ENCODE data around the gene CHST8.

The CHST8 gene

GRCh38 chr19:33719366-33720154 is 97.8 kb downstream of the CHST8 start:
- no peaks in the 10 kb centered on the region for H3K36me3 Mint-ChIP-seq
- no peak overlapping the region for H3K27ac Mint-ChIP-seq
- H3K4me1 Mint-ChIP-seq = no peaks in the 10 kb centered on the region
- H3K4me3 Mint-ChIP-seq = no peak overlapping the region
- DNase-seq (ENCODE audit: low spot score in 2 of 2) (no peak), ATAC-seq (peak; percentile 5)
- H3K9me3 Mint-ChIP-seq = no peaks in the 10 kb centered on the region

GRCh38 chr19:33720155-33720493 is 98.4 kb downstream of the CHST8 start:
- ATAC-seq = peak; percentile 18
- Mint-ChIP-seq H3K27ac (no peak overlapping the region), H3K9me3 (no peaks in the 10 kb centered on the region), H3K4me1 (no peaks in the 10 kb centered on the region), H3K4me3 (no peak overlapping the region), H3K36me3 (no peaks in the 10 kb centered on the region)
- no peak for DNase-seq (ENCODE audit: low spot score in 2 of 2)

- H3K36me3 Mint-ChIP-seq = no peaks in the 10 kb centered on the region
- H3K4me3 Mint-ChIP-seq = no peak overlapping the region
- DNase-seq (ENCODE audit: low spot score in 2 of 2) (no peak), ATAC-seq (no peak)
- H3K4me1 Mint-ChIP-seq = no peaks in the 10 kb centered on the region
- no peak overlapping the region for H3K27ac Mint-ChIP-seq
- H3K9me3 Mint-ChIP-seq = no peaks in the 10 kb centered on the region
Observed at GRCh38 chr19:33720691-33721682, 99.2 kb downstream of the CHST8 start.

- H3K36me3 Mint-ChIP-seq = no peaks in the 10 kb centered on the region
- H3K9me3 Mint-ChIP-seq = no peaks in the 10 kb centered on the region
- no peak for DNase-seq (ENCODE audit: low spot score in 2 of 2)
- no peak for ATAC-seq
- no peak overlapping the region for H3K27ac Mint-ChIP-seq
- H3K4me3 Mint-ChIP-seq = no peak overlapping the region
- H3K4me1 Mint-ChIP-seq = no peaks in the 10 kb centered on the region
Observed at GRCh38 chr19:33721735-33722297, 100.1 kb downstream of the CHST8 start.

GRCh38 chr19:33722456-33723239 is 100.9 kb downstream of the CHST8 start:
- DNase-seq (ENCODE audit: low spot score in 2 of 2) (no peak), ATAC-seq (no peak)
- H3K27ac Mint-ChIP-seq = no peak overlapping the region
- no peaks in the 10 kb centered on the region for H3K9me3 Mint-ChIP-seq
- no peaks in the 10 kb centered on the region for H3K4me1 Mint-ChIP-seq
- H3K4me3 Mint-ChIP-seq = no peak overlapping the region
- no peaks in the 10 kb centered on the region for H3K36me3 Mint-ChIP-seq

- H3K4me1 Mint-ChIP-seq = no peaks in the 10 kb centered on the region
- H3K9me3 Mint-ChIP-seq = no peaks in the 10 kb centered on the region
- ATAC-seq = no peak
- DNase-seq (ENCODE audit: low spot score in 2 of 2) = no peak
- no peak overlapping the region for H3K4me3 Mint-ChIP-seq
- no peaks in the 10 kb centered on the region for H3K36me3 Mint-ChIP-seq
- no peak overlapping the region for H3K27ac Mint-ChIP-seq
Observed at GRCh38 chr19:33723512-33723911, 101.8 kb downstream of the CHST8 start.

- DNase-seq (ENCODE audit: low spot score in 2 of 2) (no peak), ATAC-seq (no peak)
Observed at GRCh38 chr19:33724021-33724720, 102.4 kb downstream of the CHST8 start.

GRCh38 chr19:33724721-33725060 is 102.9 kb downstream of the CHST8 start:
- Mint-ChIP-seq H3K4me1 (no peaks in the 10 kb centered on the region), H3K36me3 (no peaks in the 10 kb centered on the region), H3K27ac (no peak overlapping the region), H3K4me3 (no peak overlapping the region), H3K9me3 (no peaks in the 10 kb centered on the region)
- ATAC-seq (no peak), DNase-seq (ENCODE audit: low spot score in 2 of 2) (no peak)

More at GRCh38 chr19:33724021-33724720, 102.4 kb downstream of the CHST8 start:
- no peaks in the 10 kb centered on the region for H3K36me3 Mint-ChIP-seq
- no peaks in the 10 kb centered on the region for H3K4me1 Mint-ChIP-seq
- H3K4me3 Mint-ChIP-seq = no peak overlapping the region
- H3K27ac Mint-ChIP-seq = no peak overlapping the region
- no peaks in the 10 kb centered on the region for H3K9me3 Mint-ChIP-seq

GRCh38 chr19:33725567-33725966 is 103.8 kb downstream of the CHST8 start:
- H3K36me3 Mint-ChIP-seq = no peaks in the 10 kb centered on the region
- H3K4me1 Mint-ChIP-seq = no peaks in the 10 kb centered on the region
- no peak overlapping the region for H3K27ac Mint-ChIP-seq
- H3K9me3 Mint-ChIP-seq = no peaks in the 10 kb centered on the region
- ATAC-seq (no peak), DNase-seq (ENCODE audit: low spot score in 2 of 2) (no peak)
- no peak overlapping the region for H3K4me3 Mint-ChIP-seq

- no peak overlapping the region for H3K27ac Mint-ChIP-seq
- H3K9me3 Mint-ChIP-seq = no peaks in the 10 kb centered on the region
- H3K4me3 Mint-ChIP-seq = no peak overlapping the region
- H3K4me1 Mint-ChIP-seq = no peaks in the 10 kb centered on the region
- H3K36me3 Mint-ChIP-seq = no peaks in the 10 kb centered on the region
- DNase-seq (ENCODE audit: low spot score in 2 of 2) (no peak), ATAC-seq (no peak)
Observed at GRCh38 chr19:33726756-33727155, 105.0 kb downstream of the CHST8 start.

- H3K4me3 Mint-ChIP-seq = no peak overlapping the region
- no peaks in the 10 kb centered on the region for H3K36me3 Mint-ChIP-seq
- no peak overlapping the region for H3K27ac Mint-ChIP-seq
- DNase-seq (ENCODE audit: low spot score in 2 of 2) (no peak), ATAC-seq (no peak)
- H3K9me3 Mint-ChIP-seq = no peaks in the 10 kb centered on the region
- H3K4me1 Mint-ChIP-seq = no peaks in the 10 kb centered on the region
Observed at GRCh38 chr19:33727331-33727998, 105.7 kb downstream of the CHST8 start.

- no peak overlapping the region for H3K27ac Mint-ChIP-seq
- no peaks in the 10 kb centered on the region for H3K9me3 Mint-ChIP-seq
- ATAC-seq = no peak
- no peak for DNase-seq (ENCODE audit: low spot score in 2 of 2)
- H3K36me3 Mint-ChIP-seq = no peaks in the 10 kb centered on the region
- H3K4me3 Mint-ChIP-seq = no peak overlapping the region
- no peaks in the 10 kb centered on the region for H3K4me1 Mint-ChIP-seq
Observed at GRCh38 chr19:33728141-33728540, 106.4 kb downstream of the CHST8 start.

- DNase-seq (ENCODE audit: low spot score in 2 of 2) (no peak), ATAC-seq (no peak)
- H3K27ac Mint-ChIP-seq = no peak overlapping the region
- no peaks in the 10 kb centered on the region for H3K36me3 Mint-ChIP-seq
- H3K4me3 Mint-ChIP-seq = no peak overlapping the region
- H3K9me3 Mint-ChIP-seq = no peaks in the 10 kb centered on the region
- no peaks in the 10 kb centered on the region for H3K4me1 Mint-ChIP-seq
Observed at GRCh38 chr19:33730858-33731607, 109.3 kb downstream of the CHST8 start.

GRCh38 chr19:33731881-33732280 is 110.1 kb downstream of the CHST8 start:
- Mint-ChIP-seq H3K4me3 (no peak overlapping the region), H3K9me3 (no peaks in the 10 kb centered on the region), H3K4me1 (no peaks in the 10 kb centered on the region), H3K36me3 (no peaks in the 10 kb centered on the region), H3K27ac (no peak overlapping the region)
- ATAC-seq = no peak
- no peak for DNase-seq (ENCODE audit: low spot score in 2 of 2)

Measured in stimulated activated effector memory CD8-positive, alpha-beta T cell treated with anti-CD3 and anti-CD28 coated beads, Interleukin-12 subunit alpha, Interleukin-12 subunit beta, amount 100 ng/mL, for 72 hours (primary cell).